Hepatocyte (in vitro differentiated cells): ENCODE data around the gene ZBTB8OS. TPM values are rescaled to one million over a fixed set of nuclear protein-coding genes. Genes with fewer than 3 reads are reported as not detected.
"Not testable (repeated sequence)": the region's sequence is repeated elsewhere in the genome, so short reads cannot be mapped to it uniquely, and the experiment has no call there.

Source experiments
- DNase-seq: peaks from one replicate; pipeline ENCODE4 v3.0.0-alpha.2; 2016; ENCODE audit warnings: low spot score
- H2AFZ ChIP-seq: fragments of 200-600 bp; sonication (generic); 2 replicates; pipeline ENCODE4 v1.6.0; 2016; ENCODE audit warnings: antibody characterized with exemption, mild to moderate bottlenecking
- H3K27ac ChIP-seq: fragments of 200-600 bp; sonication (generic); 2 replicates; pipeline ENCODE4 v1.5.1; 2016; ENCODE audit warnings: mild to moderate bottlenecking
- H3K27me3 ChIP-seq: fragments of 200-600 bp; sonication (generic); 2 replicates; pipeline ENCODE4 v1.6.1; 2016
- H3K36me3 ChIP-seq: fragments of 200-600 bp; sonication (generic); replicated peaks from 2 replicates; pipeline ENCODE4 v1.5.1; 2016; ENCODE audit warnings: low read depth; ENCODE audit not compliant: insufficient read depth
- H3K4me1 ChIP-seq: fragments of 200-600 bp; sonication (generic); 2 replicates; pipeline ENCODE4 v1.5.1; 2016; ENCODE audit warnings: mild to moderate bottlenecking, moderate library complexity; ENCODE audit not compliant: insufficient read depth
- H3K4me2 ChIP-seq: fragments of 200-600 bp; sonication (generic); 2 replicates; pipeline ENCODE4 v1.6.0; 2016
- H3K4me3 ChIP-seq: fragments of 200-600 bp; sonication (generic); 2 replicates; pipeline ENCODE4 v1.5.1; 2016; ENCODE audit warnings: mild to moderate bottlenecking
- H3K79me2 ChIP-seq: fragments of 200-600 bp; sonication (generic); 2 replicates; pipeline ENCODE4 v1.6.0; 2017; ENCODE audit warnings: mild to moderate bottlenecking
- H3K9me2 ChIP-seq: fragments of 200-600 bp; sonication (generic); replicated peaks from 2 replicates; pipeline ENCODE4 v1.6.0; 2017; ENCODE audit warnings: mild to moderate bottlenecking; ENCODE audit not compliant: insufficient read depth
- H3K9me3 ChIP-seq: fragments of 200-600 bp; sonication (generic); 2 replicates; pipeline ENCODE4 v1.5.1; 2016; ENCODE audit warnings: low read depth, mild to moderate bottlenecking
- H4K20me1 ChIP-seq: fragments of 200-600 bp; sonication (generic); 2 replicates; pipeline ENCODE4 v1.6.0; 2016; ENCODE audit warnings: mild to moderate bottlenecking; ENCODE audit not compliant: insufficient read depth, poor library complexity, severe bottlenecking
- EZH2 ChIP-seq: fragments of 200-600 bp; sonication (generic); IDR thresholded peaks from 2 replicates; pipeline ENCODE4 v1.6.1; 2016; ENCODE audit warnings: antibody characterized with exemption, mild to moderate bottlenecking, borderline replicate concordance
- EZH2phosphoT487 ChIP-seq: fragments of 200-600 bp; sonication (generic); IDR thresholded peaks from one replicate; pipeline ENCODE4 v1.6.1; 2018; ENCODE audit warnings: antibody characterized with exemption, mild to moderate bottlenecking, low read depth, moderate library complexity; ENCODE audit not compliant: unreplicated experiment, severe bottlenecking
- WGBS: methylation state at CpG from one replicate; pipeline ENCODE4 v1.1.6; 2016; ENCODE audit warnings: low lambda C conversion rate; ENCODE audit errors: missing lambda C conversion rate; 5-methylcytosine and 5-hydroxymethylcytosine counted together
- polyA plus RNA-seq: library from polyadenylated mRNA; unstranded; fragments of >200 nt; fragmentation: Nextera tagmentation; extraction: Ambion mirVana; gene quantifications from 2 replicates; pipeline ENCODE4 v1.2.1, GENCODE V29; 2016
- total RNA-seq: library from RNA; depleted of rRNA; stranded (reverse); fragments of >200 nt; gene quantifications from 2 replicates; pipeline ENCODE4 v1.2.3, GENCODE V29; 2014
- TF ChIP-seq, protein P1 (sequence below): fragments of 200-600 bp; sonication (generic); IDR thresholded peaks from 2 replicates; pipeline ENCODE4 v1.5.1; 2016; ENCODE audit warnings: antibody characterized with exemption, mild to moderate bottlenecking; ENCODE audit not compliant: poor library complexity

ZBTB8OS gene
- total and polyA plus RNA-seq, 2 experiments from 2014 or later: 62.7 to 65.1 TPM

GRCh38 chr1:32681999-32682398, 31.6 kb upstream of the ZBTB8OS start:
- peak overlapping the region; percentile 35 for H3K27ac ChIP-seq
- H3K9me2 ChIP-seq: no peaks in the 10 kb centered on the region
- TF ChIP-seq EZH2 (no peak), EZH2phosphoT487 (no peak)
- TF ChIP-seq, protein P1, sequence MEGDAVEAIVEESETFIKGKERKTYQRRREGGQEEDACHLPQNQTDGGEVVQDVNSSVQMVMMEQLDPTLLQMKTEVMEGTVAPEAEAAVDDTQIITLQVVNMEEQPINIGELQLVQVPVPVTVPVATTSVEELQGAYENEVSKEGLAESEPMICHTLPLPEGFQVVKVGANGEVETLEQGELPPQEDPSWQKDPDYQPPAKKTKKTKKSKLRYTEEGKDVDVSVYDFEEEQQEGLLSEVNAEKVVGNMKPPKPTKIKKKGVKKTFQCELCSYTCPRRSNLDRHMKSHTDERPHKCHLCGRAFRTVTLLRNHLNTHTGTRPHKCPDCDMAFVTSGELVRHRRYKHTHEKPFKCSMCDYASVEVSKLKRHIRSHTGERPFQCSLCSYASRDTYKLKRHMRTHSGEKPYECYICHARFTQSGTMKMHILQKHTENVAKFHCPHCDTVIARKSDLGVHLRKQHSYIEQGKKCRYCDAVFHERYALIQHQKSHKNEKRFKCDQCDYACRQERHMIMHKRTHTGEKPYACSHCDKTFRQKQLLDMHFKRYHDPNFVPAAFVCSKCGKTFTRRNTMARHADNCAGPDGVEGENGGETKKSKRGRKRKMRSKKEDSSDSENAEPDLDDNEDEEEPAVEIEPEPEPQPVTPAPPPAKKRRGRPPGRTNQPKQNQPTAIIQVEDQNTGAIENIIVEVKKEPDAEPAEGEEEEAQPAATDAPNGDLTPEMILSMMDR: no peak
- no peaks in the 10 kb centered on the region for H4K20me1 ChIP-seq
- 69% methylated on average over 3 of the region's 3 CpGs for WGBS
- H3K36me3 ChIP-seq: no peaks in the 10 kb centered on the region
- peaks cover 13% of the 10 kb centered on the region for H3K4me1 ChIP-seq
- H2AFZ ChIP-seq: no peak overlapping the region
- H3K4me3 ChIP-seq: no peak overlapping the region
- no peaks in the 10 kb centered on the region for H3K9me3 ChIP-seq
- no peaks in the 10 kb centered on the region for H3K79me2 ChIP-seq
- DNase-seq: no peak
- H3K4me2 ChIP-seq: no peak overlapping the region
- no peaks in the 10 kb centered on the region for H3K27me3 ChIP-seq

DNA sequence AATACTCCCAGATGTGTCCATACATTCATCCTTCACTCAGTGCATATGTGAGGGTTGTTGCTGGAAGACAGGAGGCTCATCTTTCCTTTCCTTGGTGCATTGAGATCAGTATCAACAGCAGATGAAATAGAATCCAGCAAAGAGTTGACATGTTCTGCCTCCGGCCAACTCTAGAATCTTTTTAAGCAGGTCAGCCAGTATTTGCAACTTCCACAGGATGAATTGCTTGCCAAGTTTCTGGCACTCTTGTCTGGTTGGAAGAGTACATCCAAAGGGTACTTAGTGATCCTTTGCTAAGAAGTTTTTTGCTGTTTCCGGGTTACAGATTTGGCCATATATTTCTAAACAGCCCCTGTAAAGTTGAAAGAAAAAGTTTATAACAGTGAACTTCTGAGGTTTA, 31.2 kb upstream of the ZBTB8OS start:
- Histone ChIP-seq H3K36me3 (no peaks in the 10 kb centered on the region), H3K27ac (peak overlapping the region; percentile 35), H3K9me2 (no peaks in the 10 kb centered on the region), H4K20me1 (no peaks in the 10 kb centered on the region), H3K79me2 (no peaks in the 10 kb centered on the region), H3K4me1 (peaks cover 13% of the 10 kb centered on the region), H3K9me3 (no peaks in the 10 kb centered on the region), H2AFZ (no peak overlapping the region), H3K4me2 (no peak overlapping the region), H3K27me3 (no peaks in the 10 kb centered on the region), H3K4me3 (no peak overlapping the region)
- DNase-seq: no peak
- no peak for TF ChIP-seq EZH2
- TF ChIP-seq EZH2phosphoT487: no peak
- TF ChIP-seq, protein P1: no peak
- 74% methylated on average over 2 of the region's 2 CpGs for WGBS

GRCh38 chr1:32680642-32681041, 30.3 kb upstream of the ZBTB8OS start:
- no peak for TF ChIP-seq EZH2phosphoT487
- TF ChIP-seq, protein P1: no peak
- TF ChIP-seq EZH2: no peak
- Histone ChIP-seq H3K4me2 (no peak overlapping the region), H2AFZ (no peak overlapping the region), H3K9me2 (no peaks in the 10 kb centered on the region), H3K79me2 (no peaks in the 10 kb centered on the region), H4K20me1 (no peaks in the 10 kb centered on the region), H3K9me3 (no peaks in the 10 kb centered on the region), H3K4me1 (peaks cover 13% of the 10 kb centered on the region), H3K27ac (no peak overlapping the region), H3K27me3 (no peaks in the 10 kb centered on the region), H3K36me3 (no peaks in the 10 kb centered on the region), H3K4me3 (no peak overlapping the region)
- 77% methylated on average over 1 of the region's 1 CpG for WGBS
- DNase-seq: no peak

- H4K20me1 ChIP-seq, H3K79me2 ChIP-seq, DNase-seq, H3K27me3 ChIP-seq, H3K4me3 ChIP-seq, H3K27ac ChIP-seq, H3K4me2 ChIP-seq, H3K9me2 ChIP-seq, H2AFZ ChIP-seq, H3K36me3 ChIP-seq, H3K9me3 ChIP-seq: not testable (repeated sequence)
- WGBS: 95% methylated on average over 4 of the region's 4 CpGs
- peaks cover 13% of the 10 kb centered on the region for H3K4me1 ChIP-seq
Measured at GRCh38 chr1:32679993-32680392, 29.6 kb upstream of the ZBTB8OS start.
